GM18870 (cell line): ENCODE measurements around the gene CFC1B.
"Not testable (repeated sequence)": the region's sequence is repeated elsewhere in the genome, so short reads cannot be mapped to it uniquely, and the experiment has no call there.

ENCODE experiments used
- ATAC-seq: cut with Tn5 transposase; IDR thresholded peaks from one replicate; pipeline ENCODE4 v1.9.1; 2021; ENCODE audit warnings: moderate library complexity; ENCODE audit not compliant: unreplicated experiment

CFC1B gene

DNA sequence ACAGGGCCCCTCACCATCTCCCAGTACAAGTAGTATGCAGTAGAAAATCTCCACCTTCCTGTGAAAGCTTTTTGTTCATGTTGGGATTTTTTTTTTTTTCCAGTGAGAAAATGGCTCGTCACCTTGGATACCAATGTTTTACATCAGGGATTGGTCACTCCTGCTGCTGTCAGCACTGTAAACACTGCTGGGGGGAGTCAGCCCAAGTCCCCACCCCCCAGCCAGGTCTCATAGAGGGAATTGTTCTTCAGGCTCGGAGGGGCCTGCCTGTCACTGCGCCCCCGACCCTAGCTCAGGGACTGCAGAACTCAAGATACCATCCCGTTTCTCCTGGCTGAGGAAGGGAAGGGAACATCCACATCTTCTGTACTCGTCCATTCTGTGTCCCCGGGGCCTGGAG is at the start of gene CFC1B:
Gene CFC1B (plus strand): TSS at position 231 of the 400 bp plus-strand sequence. CDS start 263 bp downstream, outside the sequence.
- ATAC-seq, result not testable (repeated sequence)

- not testable (repeated sequence) for ATAC-seq
Observed at GRCh38 chr2:130491073-130491472, 29.9 kb upstream of the CFC1B start.

- ATAC-seq, result not testable (repeated sequence)
Observed at GRCh38 chr2:130509228-130509627, 11.8 kb upstream of the CFC1B start, which contains the start of gene POTEI. Gene POTEI, minus strand, starts transcription at chr2:130509328. Its CDS starts 93 bp downstream, at chr2:130509235.

DNA sequence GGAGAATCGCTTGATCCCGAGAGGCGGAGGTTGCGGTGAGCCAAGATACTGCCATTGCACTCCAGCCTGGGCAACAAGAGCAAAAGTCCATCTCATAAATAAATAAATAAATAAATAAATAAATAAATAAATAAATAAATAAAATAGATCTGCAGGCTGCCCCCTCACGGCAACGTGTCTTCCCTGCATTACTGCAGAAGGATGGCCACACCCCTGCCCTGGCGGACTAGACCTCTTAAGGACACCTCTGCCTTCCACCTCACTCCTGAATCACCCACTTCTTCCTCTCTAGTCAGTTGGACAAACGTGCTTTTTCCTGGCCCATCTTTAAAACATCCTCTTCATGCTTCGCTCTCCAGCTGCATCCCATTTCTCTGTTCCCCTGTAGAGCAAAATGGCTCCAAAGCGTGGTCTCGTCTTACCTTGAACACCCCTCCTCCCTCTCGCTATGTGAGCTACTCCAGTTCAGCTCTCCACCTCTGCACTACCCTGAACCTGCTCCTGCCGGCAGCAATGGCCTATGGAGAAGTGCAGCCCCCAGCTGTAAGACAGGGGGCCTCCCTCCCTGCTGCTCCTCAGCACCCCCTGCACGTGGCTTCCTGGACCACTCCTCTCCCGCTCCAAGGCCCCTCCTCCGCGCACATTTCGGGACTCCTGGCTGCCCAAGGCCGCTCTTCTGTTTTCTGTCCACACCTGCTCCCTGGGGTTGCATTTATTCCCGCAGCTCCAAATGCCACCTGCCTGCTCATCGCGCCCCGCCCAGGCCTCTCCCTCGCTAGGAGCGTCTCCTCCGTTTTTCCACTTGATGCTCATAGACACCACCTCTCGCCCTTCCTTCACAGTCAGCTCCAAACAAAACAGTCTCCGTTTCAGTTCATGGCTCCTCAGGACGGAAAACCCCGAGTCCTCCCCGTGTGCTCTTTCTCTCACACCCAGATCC is 9.9 kb upstream of the CFC1B start:
- ATAC-seq, result not testable (repeated sequence)

- ATAC-seq, result not testable (repeated sequence)
Observed at GRCh38 chr2:130511747-130512451, 9.1 kb upstream of the CFC1B start.

- not testable (repeated sequence) for ATAC-seq
Observed at GRCh38 chr2:130518516-130519106, 2.4 kb upstream of the CFC1B start.

- ATAC-seq, result not testable (repeated sequence)
Observed at GRCh38 chr2:130522390-130522789, 1.4 kb downstream of the CFC1B start.

DNA sequence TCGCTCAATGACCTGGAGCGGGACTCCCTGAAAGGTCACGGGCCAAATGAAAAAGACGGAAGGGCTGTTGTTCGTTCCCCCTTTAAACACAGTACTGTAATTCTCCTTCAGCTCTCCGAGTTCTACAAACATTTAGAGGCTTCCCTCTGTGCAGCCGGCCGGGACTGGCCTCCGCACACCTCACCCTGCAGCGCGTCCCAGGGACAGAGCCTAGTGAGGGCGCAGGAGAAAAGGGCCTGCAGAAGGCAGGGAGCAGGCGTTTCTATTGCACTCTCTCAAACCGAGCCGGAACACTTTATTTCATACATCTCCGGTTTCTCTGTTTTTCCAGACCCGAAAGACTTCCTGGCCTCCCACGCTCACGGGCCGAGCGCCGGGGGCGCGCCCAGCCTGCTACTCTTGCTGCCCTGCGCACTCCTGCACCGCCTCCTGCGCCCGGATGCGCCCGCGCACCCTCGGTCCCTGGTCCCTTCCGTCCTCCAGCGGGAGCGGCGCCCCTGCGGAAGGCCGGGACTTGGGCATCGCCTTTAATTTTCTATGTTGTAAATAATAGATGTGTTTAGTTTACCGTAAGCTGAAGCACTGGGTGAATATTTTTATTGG is 6.4 kb downstream of the CFC1B start:
- not testable (repeated sequence) for ATAC-seq

- not testable (repeated sequence) for ATAC-seq
Observed at GRCh38 chr2:130529545-130529944, 8.5 kb downstream of the CFC1B start.

DNA sequence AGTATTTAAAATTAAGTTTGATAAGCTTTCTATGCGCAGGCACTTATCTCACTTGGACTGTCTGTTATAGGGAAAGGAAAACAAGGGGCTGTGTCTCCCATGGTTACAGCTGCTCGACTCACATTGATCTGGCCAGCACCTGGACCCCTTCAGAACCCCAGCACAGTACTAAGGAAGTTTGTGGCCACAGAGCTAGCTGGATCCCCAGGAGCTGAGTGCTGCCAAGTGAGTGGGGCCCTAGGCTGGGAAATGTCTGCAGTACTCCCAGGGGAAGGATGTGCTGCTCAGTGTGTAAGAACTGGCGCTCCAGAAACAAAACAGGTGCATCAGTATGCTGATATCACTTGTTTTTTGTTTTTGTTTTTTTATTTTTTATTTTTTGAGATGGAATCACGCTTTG is 9.2 kb downstream of the CFC1B start:
- not testable (repeated sequence) for ATAC-seq

DNA sequence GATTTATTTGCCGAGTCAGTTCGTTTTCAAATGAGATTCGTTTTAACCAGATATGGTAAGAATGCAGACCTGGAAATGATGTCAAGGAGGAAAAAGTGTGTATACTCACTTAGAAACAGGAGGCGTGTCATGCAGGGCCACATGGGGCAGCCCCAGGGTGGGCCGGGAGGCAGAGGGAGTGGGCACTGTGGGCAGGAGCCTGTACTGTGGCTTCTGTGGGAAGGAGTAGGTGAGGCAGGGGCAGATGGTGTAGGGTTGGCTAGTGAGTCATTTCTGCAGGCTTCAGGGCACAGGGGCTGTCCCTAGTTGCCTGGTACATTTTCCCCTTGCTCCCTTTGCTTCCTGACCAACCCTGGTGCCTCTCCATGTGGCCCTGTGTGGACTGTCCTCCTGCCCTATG is 10.2 kb downstream of the CFC1B start:
- ATAC-seq, result peak; percentile 94

- not testable (repeated sequence) for ATAC-seq
Observed at GRCh38 chr2:130531672-130532071, 10.7 kb downstream of the CFC1B start.

- not testable (repeated sequence) for ATAC-seq
Observed at GRCh38 chr2:130536654-130537053, 15.6 kb downstream of the CFC1B start.

DNA sequence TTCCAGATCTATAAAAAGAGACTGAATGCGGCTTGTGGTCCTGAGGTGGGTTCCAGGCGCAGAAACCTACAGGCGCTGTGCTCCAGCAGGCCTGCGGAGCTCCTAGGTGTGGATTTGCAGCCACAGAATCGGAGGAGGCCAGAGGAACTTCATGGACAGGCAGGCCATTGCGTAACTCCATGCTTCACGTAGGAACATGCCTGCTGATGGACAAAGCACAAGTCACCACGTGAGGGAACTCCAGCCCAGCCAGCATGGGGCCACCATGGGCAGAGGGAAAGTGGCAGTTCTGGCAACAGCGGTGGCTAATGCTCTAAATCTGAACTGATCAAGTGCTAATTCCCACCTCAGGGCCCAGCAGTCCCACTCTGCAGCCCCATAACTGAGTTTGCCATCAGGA is 17.2 kb downstream of the CFC1B start:
- not testable (repeated sequence) for ATAC-seq

- not testable (repeated sequence) for ATAC-seq
Observed at GRCh38 chr2:130542789-130543188, 21.8 kb downstream of the CFC1B start.

GRCh38 chr2:130543785-130544528 is 22.9 kb downstream of the CFC1B start:
- not testable (repeated sequence) for ATAC-seq

GRCh38 chr2:130544978-130545377 is 24.0 kb downstream of the CFC1B start:
- not testable (repeated sequence) for ATAC-seq

GRCh38 chr2:130548418-130548817 is 27.4 kb downstream of the CFC1B start:
- not testable (repeated sequence) for ATAC-seq

DNA sequence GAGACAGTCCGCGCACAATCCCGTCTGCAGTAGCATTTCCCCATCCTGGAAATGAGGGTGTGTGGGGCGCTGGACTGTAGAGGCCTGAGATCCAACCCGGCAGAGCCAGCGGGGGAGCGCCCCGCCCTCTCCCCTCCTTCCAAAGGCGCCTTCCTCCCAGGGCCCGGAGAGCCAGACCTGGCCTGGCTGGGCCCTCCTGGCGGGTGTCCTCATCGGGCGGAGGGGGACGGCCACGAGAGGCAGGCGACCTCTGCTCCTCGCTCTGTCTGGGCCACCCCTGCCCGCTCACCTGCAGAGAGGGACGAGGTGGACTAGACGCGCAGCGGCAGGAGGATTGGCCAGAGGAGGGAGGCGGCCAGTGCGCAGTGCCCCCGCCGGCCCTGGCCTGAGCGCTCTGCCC is 28.5 kb downstream of the CFC1B start:
- ATAC-seq, result not testable (repeated sequence)

DNA sequence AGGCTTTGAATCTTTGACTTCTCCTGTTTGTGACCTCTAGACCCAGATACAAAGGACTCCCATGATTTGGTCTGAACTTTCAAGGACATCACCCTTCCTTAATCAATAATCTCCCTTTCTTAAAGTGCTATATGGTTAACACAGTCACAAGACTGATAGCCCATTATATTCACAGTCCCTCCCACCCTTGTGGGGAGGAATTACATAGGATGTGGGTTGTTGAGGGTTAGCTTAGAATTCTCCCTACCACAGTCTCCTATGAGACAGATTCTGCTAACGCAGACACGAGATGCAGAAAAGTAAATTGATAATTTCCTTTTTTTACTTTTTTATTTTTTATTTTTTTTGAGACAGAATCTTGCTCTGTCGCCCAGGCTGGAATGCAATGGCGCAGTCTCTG is 33.2 kb downstream of the CFC1B start:
- ATAC-seq, result not testable (repeated sequence)
